ENCODE measurements around the gene SMARCA4.
A peak's percentile ranks its signal among the peaks of the same experiment; 100 is the strongest.

The SMARCA4 gene

GRCh38 chr19:11031421-11032070 is 70.7 kb downstream of the SMARCA4 start:
- no peak overlapping the region for H3K27ac ChIP-seq (ENCODE audit: insufficient read depth in 1 of 2, low read depth in 1 of 2, low read length in 2 of 2, poor library complexity in 1 of 2, severe bottlenecking in 2 of 2)
- ChIA-PET CTCF (interaction anchor here (0.6 to 1.1 kb wide), 2 partner anchors 94 to 738 kb away, joined by 3 to 4 read pairs; no protein-coding TSS in a partner anchor), POLR2A (no interaction called here)
- H3K36me3 ChIP-seq (ENCODE audit: control insufficient read depth in 4 of 4, insufficient read depth in 4 of 4, low read length in 3 of 4): peaks cover 5 to 97% (median 81%) of the 10 kb centered on the region in 4 experiments
- no peaks in the 10 kb centered on the region for H3K9me3 ChIP-seq (ENCODE audit: control extremely low read depth in 1 of 5, control insufficient read depth in 4 of 5, insufficient read depth in 2 of 5, low read depth in 1 of 5, low read length in 4 of 5)
- no peaks in the 10 kb centered on the region for H3K4me1 ChIP-seq (ENCODE audit: control extremely low read depth in 1 of 4, control insufficient read depth in 4 of 4, insufficient read depth in 4 of 4, low read length in 3 of 4)
- no peak overlapping the region for H3K4me3 ChIP-seq (ENCODE audit: control insufficient read depth in 1 of 7, extremely low read depth in 1 of 7, insufficient read depth in 4 of 7, low read depth in 2 of 7, low read length in 6 of 7)
- no peak for DNase-seq
- no peaks in the 10 kb centered on the region for H3K27me3 ChIP-seq (replicated peaks in 2 of 5; ENCODE audit: control insufficient read depth in 4 of 5, insufficient read depth in 5 of 5, low read length in 4 of 5)
- 97% methylated on average over 20 of the region's 21 CpGs for WGBS (ENCODE audit: insufficient coverage)

- DNase-seq: no peak
- H3K9me3 ChIP-seq (ENCODE audit: control extremely low read depth in 1 of 5, control insufficient read depth in 4 of 5, insufficient read depth in 2 of 5, low read depth in 1 of 5, low read length in 4 of 5): no peaks in the 10 kb centered on the region
- 98% methylated on average over 16 of the region's 22 CpGs for WGBS (ENCODE audit: insufficient coverage)
- CTCF ChIA-PET: interaction anchor here (1.1 to 1.8 kb wide), 3 partner anchors 91 to 256 kb away, joined by 3 to 4 read pairs (median 3); no protein-coding TSS in a partner anchor
- H3K4me1 ChIP-seq (ENCODE audit: control extremely low read depth in 1 of 4, control insufficient read depth in 4 of 4, insufficient read depth in 4 of 4, low read length in 3 of 4): no peaks in the 10 kb centered on the region
- H3K27ac ChIP-seq (ENCODE audit: insufficient read depth in 1 of 2, low read depth in 1 of 2, low read length in 2 of 2, poor library complexity in 1 of 2, severe bottlenecking in 2 of 2): no peak overlapping the region
- peaks cover 5 to 96% (median 80%) of the 10 kb centered on the region in 4 experiments for H3K36me3 ChIP-seq (ENCODE audit: control insufficient read depth in 4 of 4, insufficient read depth in 4 of 4, low read length in 3 of 4)
- POLR2A ChIA-PET: interaction anchor here (0.6 kb wide), 1 partner anchor 1912 kb away, joined by 3 read pairs; no protein-coding TSS in a partner anchor
- no peaks in the 10 kb centered on the region for H3K27me3 ChIP-seq (replicated peaks in 2 of 5; ENCODE audit: control insufficient read depth in 4 of 5, insufficient read depth in 5 of 5, low read length in 4 of 5)
- no peak overlapping the region for H3K4me3 ChIP-seq (ENCODE audit: control insufficient read depth in 1 of 7, extremely low read depth in 1 of 7, insufficient read depth in 4 of 7, low read depth in 2 of 7, low read length in 6 of 7)
Measured at GRCh38 chr19:11033251-11033650, 72.4 kb downstream of the SMARCA4 start.

GRCh38 chr19:11033763-11034162 is 72.9 kb downstream of the SMARCA4 start:
- Histone ChIP-seq H3K4me3 (ENCODE audit: control insufficient read depth in 1 of 7, extremely low read depth in 1 of 7, insufficient read depth in 4 of 7, low read depth in 2 of 7, low read length in 6 of 7) (no peak overlapping the region), H3K27ac (ENCODE audit: insufficient read depth in 1 of 2, low read depth in 1 of 2, low read length in 2 of 2, poor library complexity in 1 of 2, severe bottlenecking in 2 of 2) (no peak overlapping the region), H3K36me3 (ENCODE audit: control insufficient read depth in 4 of 4, insufficient read depth in 4 of 4, low read length in 3 of 4) (peaks cover 7 to 96% (median 80%) of the 10 kb centered on the region in 4 experiments), H3K9me3 (ENCODE audit: control extremely low read depth in 1 of 5, control insufficient read depth in 4 of 5, insufficient read depth in 2 of 5, low read depth in 1 of 5, low read length in 4 of 5) (no peaks in the 10 kb centered on the region), H3K27me3 (replicated peaks in 2 of 5; ENCODE audit: control insufficient read depth in 4 of 5, insufficient read depth in 5 of 5, low read length in 4 of 5) (no peaks in the 10 kb centered on the region), H3K4me1 (ENCODE audit: control extremely low read depth in 1 of 4, control insufficient read depth in 4 of 4, insufficient read depth in 4 of 4, low read length in 3 of 4) (no peaks in the 10 kb centered on the region)
- ChIA-PET POLR2A (no interaction called here), CTCF (interaction anchor here (0.6 to 2.9 kb wide), 3 partner anchors 91 to 444 kb away, joined by 3 to 19 read pairs (median 4); no protein-coding TSS in a partner anchor)
- WGBS (ENCODE audit: insufficient coverage): 96% methylated on average over 31 of the region's 35 CpGs
- DNase-seq: no peak

- 95% methylated on average over 38 of the region's 38 CpGs for WGBS (ENCODE audit: insufficient coverage)
- no peaks in the 10 kb centered on the region for H3K9me3 ChIP-seq (ENCODE audit: control extremely low read depth in 1 of 5, control insufficient read depth in 4 of 5, insufficient read depth in 2 of 5, low read depth in 1 of 5, low read length in 4 of 5)
- CTCF ChIA-PET: interaction anchor here (0.6 to 2.9 kb wide), 12 partner anchors 8 to 444 kb away, joined by 3 to 21 read pairs (median 4); partner anchors contain the start of gene LDLR
- POLR2A ChIA-PET: no interaction called here
- H3K4me1 ChIP-seq (ENCODE audit: control extremely low read depth in 1 of 4, control insufficient read depth in 4 of 4, insufficient read depth in 4 of 4, low read length in 3 of 4): no peaks in the 10 kb centered on the region
- no peak overlapping the region for H3K27ac ChIP-seq (ENCODE audit: insufficient read depth in 1 of 2, low read depth in 1 of 2, low read length in 2 of 2, poor library complexity in 1 of 2, severe bottlenecking in 2 of 2)
- no peak overlapping the region for H3K4me3 ChIP-seq (ENCODE audit: control insufficient read depth in 1 of 7, extremely low read depth in 1 of 7, insufficient read depth in 4 of 7, low read depth in 2 of 7, low read length in 6 of 7)
- no peak for DNase-seq
- peaks cover 7 to 94% (median 77%) of the 10 kb centered on the region in 4 experiments for H3K36me3 ChIP-seq (ENCODE audit: control insufficient read depth in 4 of 4, insufficient read depth in 4 of 4, low read length in 3 of 4)
- H3K27me3 ChIP-seq (replicated peaks in 2 of 5; ENCODE audit: control insufficient read depth in 4 of 5, insufficient read depth in 5 of 5, low read length in 4 of 5): no peaks in the 10 kb centered on the region
Measured at GRCh38 chr19:11034449-11035213, 73.8 kb downstream of the SMARCA4 start.

- peaks cover 9 to 85% (median 68%) of the 10 kb centered on the region in 4 experiments for H3K36me3 ChIP-seq (ENCODE audit: control insufficient read depth in 4 of 4, insufficient read depth in 4 of 4, low read length in 3 of 4)
- ChIA-PET POLR2A (interaction anchor here (0.6 kb wide), 1 partner anchor 99 kb away, joined by 3 read pairs; no protein-coding TSS in a partner anchor), CTCF (interaction anchor here (0.7 to 2.9 kb wide), 20 partner anchors 9 to 165 kb away, joined by 3 to 21 read pairs (median 4); partner anchors contain the start of gene LDLR)
- no peaks in the 10 kb centered on the region for H3K27me3 ChIP-seq (replicated peaks in 2 of 5; ENCODE audit: control insufficient read depth in 4 of 5, insufficient read depth in 5 of 5, low read length in 4 of 5)
- 61% methylated on average over 13 of the region's 15 CpGs for WGBS (ENCODE audit: insufficient coverage)
- H3K4me1 ChIP-seq (ENCODE audit: control extremely low read depth in 1 of 4, control insufficient read depth in 4 of 4, insufficient read depth in 4 of 4, low read length in 3 of 4): no peaks in the 10 kb centered on the region
- H3K9me3 ChIP-seq (ENCODE audit: control extremely low read depth in 1 of 5, control insufficient read depth in 4 of 5, insufficient read depth in 2 of 5, low read depth in 1 of 5, low read length in 4 of 5): no peaks in the 10 kb centered on the region
- no peak overlapping the region for H3K27ac ChIP-seq (ENCODE audit: insufficient read depth in 1 of 2, low read depth in 1 of 2, low read length in 2 of 2, poor library complexity in 1 of 2, severe bottlenecking in 2 of 2)
- no peak overlapping the region for H3K4me3 ChIP-seq (ENCODE audit: control insufficient read depth in 1 of 7, extremely low read depth in 1 of 7, insufficient read depth in 4 of 7, low read depth in 2 of 7, low read length in 6 of 7)
- DNase-seq: peak; percentile 87 to 91 (median 88)
Measured at GRCh38 chr19:11035441-11036377, 74.9 kb downstream of the SMARCA4 start.

- Histone ChIP-seq H3K9me3 (ENCODE audit: control extremely low read depth in 1 of 5, control insufficient read depth in 4 of 5, insufficient read depth in 2 of 5, low read depth in 1 of 5, low read length in 4 of 5) (no peaks in the 10 kb centered on the region), H3K27me3 (replicated peaks in 2 of 5; ENCODE audit: control insufficient read depth in 4 of 5, insufficient read depth in 5 of 5, low read length in 4 of 5) (no peaks in the 10 kb centered on the region), H3K27ac (ENCODE audit: insufficient read depth in 1 of 2, low read depth in 1 of 2, low read length in 2 of 2, poor library complexity in 1 of 2, severe bottlenecking in 2 of 2) (peak overlapping the region in 1 of 2 experiments; percentile 14), H3K36me3 (ENCODE audit: control insufficient read depth in 4 of 4, insufficient read depth in 4 of 4, low read length in 3 of 4) (peaks cover 13 to 85% (median 63%) of the 10 kb centered on the region in 4 experiments), H3K4me1 (ENCODE audit: control extremely low read depth in 1 of 4, control insufficient read depth in 4 of 4, insufficient read depth in 4 of 4, low read length in 3 of 4) (no peaks in the 10 kb centered on the region), H3K4me3 (ENCODE audit: control insufficient read depth in 1 of 7, extremely low read depth in 1 of 7, insufficient read depth in 4 of 7, low read depth in 2 of 7, low read length in 6 of 7) (no peak overlapping the region)
- WGBS (ENCODE audit: insufficient coverage): 93% methylated on average over 3 of the region's 4 CpGs
- POLR2A ChIA-PET: no interaction called here
- DNase-seq: no peak
- CTCF ChIA-PET: interaction anchor here (1.6 kb wide), 1 partner anchor 50 kb away, joined by 3 read pairs; no protein-coding TSS in a partner anchor
Measured at GRCh38 chr19:11038511-11038910, 77.7 kb downstream of the SMARCA4 start.
